GM19324 (cell line): ENCODE measurements around the gene IL18RAP.

ENCODE experiments used
- ATAC-seq: cut with Tn5 transposase; IDR thresholded peaks from one replicate; pipeline ENCODE4 v1.9.1; 2021; ENCODE audit warnings: mild to moderate bottlenecking, moderate library complexity; ENCODE audit not compliant: unreplicated experiment, low FRiP score

The IL18RAP gene

GRCh38 chr2:102451968-102452367 lies 29.0 kb downstream of the IL18RAP start:
- no peak for ATAC-seq

GRCh38 chr2:102453501-102453900 lies 30.5 kb downstream of the IL18RAP start:
- no peak for ATAC-seq

- ATAC-seq, result no peak
These were observed 32.2 kb downstream of the IL18RAP start for GRCh38 chr2:102455061-102455670.

- ATAC-seq, result no peak
These were observed 37.5 kb downstream of the IL18RAP start for GRCh38 chr2:102460467-102460866.

- ATAC-seq, result no peak
These were observed 38.2 kb downstream of the IL18RAP start for GRCh38 chr2:102461188-102461587.

- no peak for ATAC-seq
These were observed 40.2 kb downstream of the IL18RAP start for GRCh38 chr2:102463160-102463559.

GRCh38 chr2:102470168-102470567 lies 47.2 kb downstream of the IL18RAP start:
- ATAC-seq, result no peak

- ATAC-seq, result peak; percentile 67
These were observed 50.1 kb downstream of the IL18RAP start, which contains the start of gene SLC9A4 for GRCh38 chr2:102473020-102473419. TSS of gene SLC9A4 (plus strand) at chr2:102473226. CDS start at chr2:102473760, 534 bp downstream.

GRCh38 chr2:102473631-102474030 lies 50.7 kb downstream of the IL18RAP start:
- ATAC-seq, result no peak

- no peak for ATAC-seq
These were observed 51.8 kb downstream of the IL18RAP start for GRCh38 chr2:102474785-102475184.

- ATAC-seq, result no peak
These were observed 55.9 kb downstream of the IL18RAP start for GRCh38 chr2:102478686-102479470.

GRCh38 chr2:102480285-102481195 lies 57.6 kb downstream of the IL18RAP start:
- ATAC-seq, result no peak

GRCh38 chr2:102481931-102482330 lies 59.0 kb downstream of the IL18RAP start:
- ATAC-seq, result no peak

GRCh38 chr2:102483086-102483485 lies 60.1 kb downstream of the IL18RAP start:
- ATAC-seq, result no peak

- no peak for ATAC-seq
These were observed 61.5 kb downstream of the IL18RAP start for GRCh38 chr2:102484310-102485061.

- no peak for ATAC-seq
These were observed 62.3 kb downstream of the IL18RAP start for GRCh38 chr2:102485147-102485785.

GRCh38 chr2:102486941-102487702 lies 64.2 kb downstream of the IL18RAP start:
- no peak for ATAC-seq

- no peak for ATAC-seq
These were observed 65.0 kb downstream of the IL18RAP start for GRCh38 chr2:102487761-102488462.
